Breast epithelium (tissue), 3 donors: ENCODE data around the gene CELF1.

Experiments used
- CTCF ChIP-seq, 3 donors: fragments of 450-650 bp; IDR thresholded peaks; one replicate each; pipeline ENCODE4 v1.5.1; 2016 to 2017; ENCODE audit warnings: antibody characterized with exemption in 3 of 3, mild to moderate bottlenecking in 3 of 3, moderate library complexity in 3 of 3
- POLR2A ChIP-seq: fragments of 450-650 bp; IDR thresholded peaks from one replicate; pipeline ENCODE4 v1.6.1; 2016; ENCODE audit warnings: antibody characterized with exemption, mild to moderate bottlenecking, moderate library complexity

GRCh38 chr11:47435687-47436086 lies 117.2 kb downstream of the CELF1 start:
- no peak for TF ChIP-seq CTCF (IDR thresholded peaks at IDR 0.05)
- no peak for TF ChIP-seq POLR2A
